ENCODE measurements around the gene MPL. TPM values are rescaled to one million over a fixed set of nuclear protein-coding genes. Genes with fewer than 3 reads are reported as not detected.
A peak's percentile ranks its signal among the peaks of the same experiment; 100 is the strongest.

The MPL gene
- total RNA-seq, 1 experiment from 2014 or later = 0.15 TPM

DNA sequence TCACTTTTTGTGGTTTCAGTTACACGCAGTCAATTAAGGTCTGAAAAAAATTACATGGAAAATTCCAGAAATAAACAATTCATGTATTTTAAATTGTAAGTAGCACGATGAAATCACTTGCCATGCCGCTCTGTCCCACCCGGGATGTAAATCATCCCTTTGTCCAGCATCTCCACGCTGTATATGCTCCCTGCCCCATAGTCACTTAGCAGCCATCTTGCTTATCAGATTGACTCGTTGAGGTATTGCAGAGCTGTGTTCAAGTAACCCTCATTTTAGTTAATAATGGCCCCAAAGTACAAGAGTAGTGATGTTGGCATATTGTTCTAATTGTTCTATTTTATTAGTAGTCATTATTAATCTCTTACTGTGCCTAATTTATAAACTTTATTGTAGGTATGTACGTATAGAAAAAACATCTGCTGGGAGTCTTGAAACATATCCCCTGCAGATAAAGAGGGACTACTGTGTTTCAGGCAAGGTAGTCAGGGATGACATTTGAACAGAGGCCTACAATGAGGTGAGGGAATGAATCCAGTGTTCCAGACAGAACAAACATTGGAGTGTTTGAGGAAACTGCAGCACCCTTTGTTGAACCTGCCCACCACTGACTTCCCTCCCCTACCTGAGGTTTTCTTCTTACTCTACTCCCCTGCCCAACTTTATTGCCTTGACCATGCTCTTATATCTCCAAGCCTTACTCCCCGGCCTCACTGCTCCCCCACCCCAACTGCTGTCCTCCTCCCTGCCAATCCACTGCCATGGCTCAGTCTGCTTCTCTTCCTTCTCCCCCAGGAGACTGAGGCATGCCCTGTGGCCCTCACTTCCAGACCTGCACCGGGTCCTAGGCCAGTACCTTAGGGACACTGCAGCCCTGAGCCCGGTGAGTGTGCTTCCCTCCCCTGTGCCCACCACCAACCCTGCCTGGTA is 14.1 kb downstream of the MPL start:
- Mint-ChIP-seq H3K27ac (no peak overlapping the region), H3K36me3 (peaks cover 5% of the 10 kb centered on the region), H3K4me3 (no peak overlapping the region), H3K9me3 (no peaks in the 10 kb centered on the region), H3K27me3 (ENCODE audit: low read depth) (peaks cover 16% of the 10 kb centered on the region), H3K4me1 (peaks cover 25% of the 10 kb centered on the region)
- CTCF ChIA-PET = interaction anchor here (1.5 kb wide), 1 partner anchor 63 kb away, joined by 4 read pairs; no protein-coding TSS in a partner anchor
- ATAC-seq (no peak), DNase-seq (ENCODE audit: low spot score) (no peak)
- POLR2A ChIA-PET = interaction anchor here (0.6 kb wide), 1 partner anchor 81 kb away, joined by 4 read pairs; no protein-coding TSS in a partner anchor
- TF ChIP-seq, protein P1, sequence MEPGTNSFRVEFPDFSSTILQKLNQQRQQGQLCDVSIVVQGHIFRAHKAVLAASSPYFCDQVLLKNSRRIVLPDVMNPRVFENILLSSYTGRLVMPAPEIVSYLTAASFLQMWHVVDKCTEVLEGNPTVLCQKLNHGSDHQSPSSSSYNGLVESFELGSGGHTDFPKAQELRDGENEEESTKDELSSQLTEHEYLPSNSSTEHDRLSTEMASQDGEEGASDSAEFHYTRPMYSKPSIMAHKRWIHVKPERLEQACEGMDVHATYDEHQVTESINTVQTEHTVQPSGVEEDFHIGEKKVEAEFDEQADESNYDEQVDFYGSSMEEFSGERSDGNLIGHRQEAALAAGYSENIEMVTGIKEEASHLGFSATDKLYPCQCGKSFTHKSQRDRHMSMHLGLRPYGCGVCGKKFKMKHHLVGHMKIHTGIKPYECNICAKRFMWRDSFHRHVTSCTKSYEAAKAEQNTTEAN (CRISPR knock-in tag; IDR thresholded peaks at IDR 0.05) = no peak
- no peak for TF ChIP-seq ZNF138 (CRISPR knock-in tag; conservative IDR thresholded peaks at IDR 0.05)

DNA sequence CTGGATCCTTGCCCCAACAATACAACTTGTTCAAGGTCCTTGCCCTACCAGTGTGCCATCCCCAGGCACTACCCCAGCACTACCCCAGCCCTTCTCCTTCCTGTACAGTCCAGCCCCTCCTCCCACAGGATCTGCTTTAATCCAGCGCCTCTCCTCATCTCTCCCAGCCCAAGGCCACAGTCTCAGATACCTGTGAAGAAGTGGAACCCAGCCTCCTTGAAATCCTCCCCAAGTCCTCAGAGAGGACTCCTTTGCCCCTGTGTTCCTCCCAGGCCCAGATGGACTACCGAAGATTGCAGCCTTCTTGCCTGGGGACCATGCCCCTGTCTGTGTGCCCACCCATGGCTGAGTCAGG is 14.7 kb downstream of the MPL start:
- CTCF ChIA-PET = interaction anchor here (1.5 kb wide), 1 partner anchor 62 kb away, joined by 4 read pairs; no protein-coding TSS in a partner anchor
- H3K4me3 Mint-ChIP-seq = no peak overlapping the region
- H3K27me3 Mint-ChIP-seq (ENCODE audit: low read depth) = peaks cover 11% of the 10 kb centered on the region
- ATAC-seq (no peak), DNase-seq (ENCODE audit: low spot score) (no peak)
- TF ChIP-seq ESRRA (CRISPR knock-in tag; IDR thresholded peaks at IDR 0.05; ENCODE audit: borderline replicate concordance) = no peak
- TF ChIP-seq SOX15 (CRISPR knock-in tag; IDR thresholded peaks at IDR 0.05) = no peak
- no peak for TF ChIP-seq ZNF317 (CRISPR knock-in tag; IDR thresholded peaks at IDR 0.05; ENCODE audit: borderline replicate concordance, low read depth)
- TF ChIP-seq, protein P2, sequence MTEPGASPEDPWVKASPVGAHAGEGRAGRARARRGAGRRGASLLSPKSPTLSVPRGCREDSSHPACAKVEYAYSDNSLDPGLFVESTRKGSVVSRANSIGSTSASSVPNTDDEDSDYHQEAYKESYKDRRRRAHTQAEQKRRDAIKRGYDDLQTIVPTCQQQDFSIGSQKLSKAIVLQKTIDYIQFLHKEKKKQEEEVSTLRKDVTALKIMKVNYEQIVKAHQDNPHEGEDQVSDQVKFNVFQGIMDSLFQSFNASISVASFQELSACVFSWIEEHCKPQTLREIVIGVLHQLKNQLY (CRISPR knock-in tag; IDR thresholded peaks at IDR 0.05) = no peak
- POLR2A ChIA-PET = interaction anchor here (0.6 kb wide), 1 partner anchor 82 kb away, joined by 4 read pairs; no protein-coding TSS in a partner anchor
- peaks cover 25% of the 10 kb centered on the region for H3K4me1 Mint-ChIP-seq
- no peaks in the 10 kb centered on the region for H3K9me3 Mint-ChIP-seq
- H3K27ac Mint-ChIP-seq = no peak overlapping the region
- peaks cover 9% of the 10 kb centered on the region for H3K36me3 Mint-ChIP-seq

DNA sequence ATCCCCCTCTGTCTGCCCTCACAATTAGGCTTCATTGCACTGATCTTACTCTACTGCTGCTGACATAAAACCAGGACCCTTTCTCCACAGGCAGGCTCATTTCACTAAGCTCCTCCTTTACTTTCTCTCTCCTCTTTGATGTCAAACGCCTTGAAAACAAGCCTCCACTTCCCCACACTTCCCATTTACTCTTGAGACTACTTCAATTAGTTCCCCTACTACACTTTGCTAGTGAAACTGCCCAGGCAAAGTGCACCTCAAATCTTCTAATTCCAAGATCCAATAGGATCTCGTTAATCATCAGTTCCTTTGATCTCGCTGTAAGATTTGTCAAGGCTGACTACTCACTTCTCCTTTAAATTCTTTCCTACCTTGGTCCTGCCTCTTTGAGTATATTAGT is 15.3 kb downstream of the MPL start:
- Mint-ChIP-seq H3K9me3 (no peaks in the 10 kb centered on the region), H3K36me3 (peaks cover 11% of the 10 kb centered on the region), H3K4me1 (peaks cover 27% of the 10 kb centered on the region), H3K27me3 (ENCODE audit: low read depth) (peaks cover 6% of the 10 kb centered on the region), H3K27ac (peak overlapping the region; percentile 27), H3K4me3 (no peak overlapping the region)
- ChIA-PET POLR2A (interaction anchor here (0.6 kb wide), 1 partner anchor 109 kb away, joined by 3 read pairs; no protein-coding TSS in a partner anchor), CTCF (interaction anchor here (0.6 to 1.5 kb wide), 2 partner anchors 32 to 62 kb away, joined by 3 to 4 read pairs; no protein-coding TSS in a partner anchor)
- TF ChIP-seq ESRRA (CRISPR knock-in tag; IDR thresholded peaks at IDR 0.05; ENCODE audit: borderline replicate concordance) (no peak), CBFB (CRISPR knock-in tag; IDR thresholded peaks at IDR 0.05; ENCODE audit: low read depth) (no peak), TEAD4 (CRISPR knock-in tag; IDR thresholded peaks at IDR 0.05) (no peak), RORB (CRISPR knock-in tag; IDR thresholded peaks at IDR 0.05) (no peak), ZNF671 (CRISPR knock-in tag; IDR thresholded peaks at IDR 0.05) (no peak), ELF4 (CRISPR knock-in tag; IDR thresholded peaks at IDR 0.05; ENCODE audit: low read depth) (no peak)
- TF ChIP-seq, protein P3, sequence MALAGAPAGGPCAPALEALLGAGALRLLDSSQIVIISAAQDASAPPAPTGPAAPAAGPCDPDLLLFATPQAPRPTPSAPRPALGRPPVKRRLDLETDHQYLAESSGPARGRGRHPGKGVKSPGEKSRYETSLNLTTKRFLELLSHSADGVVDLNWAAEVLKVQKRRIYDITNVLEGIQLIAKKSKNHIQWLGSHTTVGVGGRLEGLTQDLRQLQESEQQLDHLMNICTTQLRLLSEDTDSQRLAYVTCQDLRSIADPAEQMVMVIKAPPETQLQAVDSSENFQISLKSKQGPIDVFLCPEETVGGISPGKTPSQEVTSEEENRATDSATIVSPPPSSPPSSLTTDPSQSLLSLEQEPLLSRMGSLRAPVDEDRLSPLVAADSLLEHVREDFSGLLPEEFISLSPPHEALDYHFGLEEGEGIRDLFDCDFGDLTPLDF (CRISPR knock-in tag; IDR thresholded peaks at IDR 0.05) = no peak
- TF ChIP-seq, protein P4, sequence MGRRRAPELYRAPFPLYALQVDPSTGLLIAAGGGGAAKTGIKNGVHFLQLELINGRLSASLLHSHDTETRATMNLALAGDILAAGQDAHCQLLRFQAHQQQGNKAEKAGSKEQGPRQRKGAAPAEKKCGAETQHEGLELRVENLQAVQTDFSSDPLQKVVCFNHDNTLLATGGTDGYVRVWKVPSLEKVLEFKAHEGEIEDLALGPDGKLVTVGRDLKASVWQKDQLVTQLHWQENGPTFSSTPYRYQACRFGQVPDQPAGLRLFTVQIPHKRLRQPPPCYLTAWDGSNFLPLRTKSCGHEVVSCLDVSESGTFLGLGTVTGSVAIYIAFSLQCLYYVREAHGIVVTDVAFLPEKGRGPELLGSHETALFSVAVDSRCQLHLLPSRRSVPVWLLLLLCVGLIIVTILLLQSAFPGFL (CRISPR knock-in tag; IDR thresholded peaks at IDR 0.05; ENCODE audit: borderline replicate concordance) = no peak
- TF ChIP-seq, protein P5, sequence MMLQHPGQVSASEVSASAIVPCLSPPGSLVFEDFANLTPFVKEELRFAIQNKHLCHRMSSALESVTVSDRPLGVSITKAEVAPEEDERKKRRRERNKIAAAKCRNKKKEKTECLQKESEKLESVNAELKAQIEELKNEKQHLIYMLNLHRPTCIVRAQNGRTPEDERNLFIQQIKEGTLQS (CRISPR knock-in tag; conservative IDR thresholded peaks at IDR 0.05) = no peak
- TF ChIP-seq, protein P6, sequence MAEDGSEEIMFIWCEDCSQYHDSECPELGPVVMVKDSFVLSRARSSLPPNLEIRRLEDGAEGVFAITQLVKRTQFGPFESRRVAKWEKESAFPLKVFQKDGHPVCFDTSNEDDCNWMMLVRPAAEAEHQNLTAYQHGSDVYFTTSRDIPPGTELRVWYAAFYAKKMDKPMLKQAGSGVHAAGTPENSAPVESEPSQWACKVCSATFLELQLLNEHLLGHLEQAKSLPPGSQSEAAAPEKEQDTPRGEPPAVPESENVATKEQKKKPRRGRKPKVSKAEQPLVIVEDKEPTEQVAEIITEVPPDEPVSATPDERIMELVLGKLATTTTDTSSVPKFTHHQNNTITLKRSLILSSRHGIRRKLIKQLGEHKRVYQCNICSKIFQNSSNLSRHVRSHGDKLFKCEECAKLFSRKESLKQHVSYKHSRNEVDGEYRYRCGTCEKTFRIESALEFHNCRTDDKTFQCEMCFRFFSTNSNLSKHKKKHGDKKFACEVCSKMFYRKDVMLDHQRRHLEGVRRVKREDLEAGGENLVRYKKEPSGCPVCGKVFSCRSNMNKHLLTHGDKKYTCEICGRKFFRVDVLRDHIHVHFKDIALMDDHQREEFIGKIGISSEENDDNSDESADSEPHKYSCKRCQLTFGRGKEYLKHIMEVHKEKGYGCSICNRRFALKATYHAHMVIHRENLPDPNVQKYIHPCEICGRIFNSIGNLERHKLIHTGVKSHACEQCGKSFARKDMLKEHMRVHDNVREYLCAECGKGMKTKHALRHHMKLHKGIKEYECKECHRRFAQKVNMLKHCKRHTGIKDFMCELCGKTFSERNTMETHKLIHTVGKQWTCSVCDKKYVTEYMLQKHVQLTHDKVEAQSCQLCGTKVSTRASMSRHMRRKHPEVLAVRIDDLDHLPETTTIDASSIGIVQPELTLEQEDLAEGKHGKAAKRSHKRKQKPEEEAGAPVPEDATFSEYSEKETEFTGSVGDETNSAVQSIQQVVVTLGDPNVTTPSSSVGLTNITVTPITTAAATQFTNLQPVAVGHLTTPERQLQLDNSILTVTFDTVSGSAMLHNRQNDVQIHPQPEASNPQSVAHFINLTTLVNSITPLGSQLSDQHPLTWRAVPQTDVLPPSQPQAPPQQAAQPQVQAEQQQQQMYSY (CRISPR knock-in tag; IDR thresholded peaks at IDR 0.05) = no peak
- DNase-seq (ENCODE audit: low spot score) = no peak
- ATAC-seq = no peak
